Mucosa of descending colon (tissue), 3 donors: Measurements from ENCODE around the gene TACO1. TPM values are rescaled to one million over a fixed set of nuclear protein-coding genes. Genes with fewer than 3 reads are reported as not detected.

Experiments used
- ATAC-seq: fragments of 200-7000 bp; cut with Tn5 transposase; one replicate; pipeline ENCODE4 v1.9.1; 2020; ENCODE audit warnings: mild to moderate bottlenecking, moderate library complexity
- DNase-seq, 3 donors: peaks; one replicate each; pipeline ENCODE4 v3.0.0-alpha.2; 2020
- H3K36me3 ChIP-seq: fragments of 200-600 bp; one replicate; pipeline ENCODE4 v1.8.0; 2021; ENCODE audit warnings: low read depth, mild to moderate bottlenecking
- H3K4me1 ChIP-seq: fragments of 200-600 bp; one replicate; pipeline ENCODE4 v1.8.0; 2021; ENCODE audit warnings: low read depth, mild to moderate bottlenecking
- H3K4me3 ChIP-seq: fragments of 200-600 bp; one replicate; pipeline ENCODE4 v1.8.0; 2021; ENCODE audit warnings: mild to moderate bottlenecking
- H3K9me3 ChIP-seq: fragments of 200-600 bp; one replicate; pipeline ENCODE4 v1.8.0; 2021; ENCODE audit warnings: mild to moderate bottlenecking
- intact Hi-C, 2 donors: fragments of 100-400 bp; cut with DNase I in 1 of 2; cut with micrococcal nuclease in 1 of 2; formaldehyde crosslinking; loops; one replicate each; pipeline versions ENCODE4 v1.11.0 to v1.11.1; 2022; cut with DNase I, micrococcal nuclease
- total RNA-seq, 3 donors: library from RNA; stranded (reverse); fragmentation: NEBNext Ultra II Directional in 2 of 3; extraction: Animal tissue kit (Norgen Biotek cat#: 25700) in 2 of 3; gene quantifications; one replicate each; pipeline versions ENCODE4 v1.2.1 to v1.2.4, GENCODE V29; 2021 to 2023
- TF ChIP-seq, protein P1 (sequence below): fragments of 200-600 bp; IDR thresholded peaks from one replicate; pipeline ENCODE4 v1.8.0; 2022; ENCODE audit warnings: antibody characterized with exemption, mild to moderate bottlenecking
- donor health status: DM: no; HTN: no; CAD: no; lungs with moderate emphysema.
- donor health status: DM: no; HTN: no; CAD: no.
- donor health status: DM: no; HTN: yes; CAD: no.

The TACO1 gene
- total RNA-seq, 3 donors from 2014 or later = 21.7 to 34.4 (median 29.7) TPM

GRCh38 chr17:63561819-63562218 is 38.9 kb upstream of the TACO1 start:
- no peak for ATAC-seq
- TF ChIP-seq, protein P1, sequence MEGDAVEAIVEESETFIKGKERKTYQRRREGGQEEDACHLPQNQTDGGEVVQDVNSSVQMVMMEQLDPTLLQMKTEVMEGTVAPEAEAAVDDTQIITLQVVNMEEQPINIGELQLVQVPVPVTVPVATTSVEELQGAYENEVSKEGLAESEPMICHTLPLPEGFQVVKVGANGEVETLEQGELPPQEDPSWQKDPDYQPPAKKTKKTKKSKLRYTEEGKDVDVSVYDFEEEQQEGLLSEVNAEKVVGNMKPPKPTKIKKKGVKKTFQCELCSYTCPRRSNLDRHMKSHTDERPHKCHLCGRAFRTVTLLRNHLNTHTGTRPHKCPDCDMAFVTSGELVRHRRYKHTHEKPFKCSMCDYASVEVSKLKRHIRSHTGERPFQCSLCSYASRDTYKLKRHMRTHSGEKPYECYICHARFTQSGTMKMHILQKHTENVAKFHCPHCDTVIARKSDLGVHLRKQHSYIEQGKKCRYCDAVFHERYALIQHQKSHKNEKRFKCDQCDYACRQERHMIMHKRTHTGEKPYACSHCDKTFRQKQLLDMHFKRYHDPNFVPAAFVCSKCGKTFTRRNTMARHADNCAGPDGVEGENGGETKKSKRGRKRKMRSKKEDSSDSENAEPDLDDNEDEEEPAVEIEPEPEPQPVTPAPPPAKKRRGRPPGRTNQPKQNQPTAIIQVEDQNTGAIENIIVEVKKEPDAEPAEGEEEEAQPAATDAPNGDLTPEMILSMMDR = no peak
- no peak for DNase-seq

DNA sequence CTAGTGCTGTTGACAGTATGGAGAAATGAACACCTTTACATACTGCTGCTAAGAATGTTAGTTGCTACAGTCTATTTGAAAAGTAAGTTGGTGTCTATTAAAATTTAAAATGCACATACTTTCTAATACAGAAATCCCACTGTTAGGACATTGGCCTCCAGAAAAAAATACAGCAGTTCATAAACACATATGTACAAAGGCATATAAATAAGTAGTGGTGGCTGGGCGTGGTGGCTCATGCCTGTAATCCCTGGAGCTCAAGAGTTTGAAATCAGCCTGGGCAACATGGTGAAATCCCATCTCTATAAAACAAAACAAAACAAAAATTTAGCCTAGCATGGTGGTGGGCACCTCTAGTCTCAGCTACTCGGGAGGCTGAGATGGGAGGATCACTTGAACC is 37.4 kb upstream of the TACO1 start:
- Histone ChIP-seq H3K9me3 (no peaks in the 10 kb centered on the region), H3K4me3 (no peak overlapping the region), H3K4me1 (peaks cover 2% of the 10 kb centered on the region), H3K36me3 (no peaks in the 10 kb centered on the region)
- TF ChIP-seq, protein P1 = no peak
- DNase-seq (no peak), ATAC-seq (no peak)
- intact Hi-C loops = no loop called here

More at GRCh38 chr17:63561819-63562218, 38.9 kb upstream of the TACO1 start:
- Histone ChIP-seq H3K9me3 (no peaks in the 10 kb centered on the region), H3K4me1 (peaks cover 2% of the 10 kb centered on the region), H3K36me3 (no peaks in the 10 kb centered on the region), H3K4me3 (no peak overlapping the region)
- intact Hi-C loops = no loop called here

DNA sequence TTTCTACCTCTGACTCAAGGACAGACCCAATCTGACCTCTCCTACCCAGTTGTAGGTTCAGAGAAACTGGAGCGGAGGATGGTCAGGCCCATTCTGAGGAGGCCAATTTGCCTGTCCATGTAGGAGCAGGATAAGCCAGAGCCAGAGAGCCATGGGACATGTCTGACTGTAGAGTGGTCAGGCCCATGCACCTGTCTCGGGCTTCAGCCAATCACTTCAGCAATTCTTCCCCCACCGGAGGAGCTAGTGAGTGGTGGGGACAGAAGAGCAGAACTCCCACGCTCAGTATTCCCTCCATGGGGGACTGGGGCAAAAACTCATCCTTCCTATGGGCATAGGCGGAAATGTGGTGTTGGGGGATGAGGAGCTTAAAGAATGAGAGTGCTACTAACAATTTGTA is 36.1 kb upstream of the TACO1 start:
- ATAC-seq (no peak), DNase-seq (no peak)
- TF ChIP-seq, protein P1 = no peak
- Histone ChIP-seq H3K4me3 (no peak overlapping the region), H3K9me3 (no peaks in the 10 kb centered on the region), H3K4me1 (peaks cover 2% of the 10 kb centered on the region), H3K36me3 (no peaks in the 10 kb centered on the region)
- intact Hi-C loops = no loop called here

DNA sequence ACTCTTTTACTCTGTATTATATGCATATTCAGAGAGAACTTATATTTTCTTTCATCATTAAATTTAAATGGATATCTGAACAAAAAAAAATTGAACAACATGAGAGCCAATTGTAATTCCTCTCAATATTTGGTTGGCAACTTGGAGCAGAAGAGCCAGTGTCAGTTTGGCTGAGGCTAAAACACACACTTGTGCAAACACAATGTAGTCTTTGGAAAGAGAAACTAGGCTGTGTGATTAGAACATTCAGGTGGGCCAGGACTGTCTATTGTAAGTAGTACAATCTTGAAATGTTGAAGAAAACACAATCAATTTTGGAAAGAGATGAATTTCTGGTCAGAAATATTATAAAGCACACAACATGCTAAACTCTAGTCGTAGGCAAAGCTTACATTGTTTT is 33.5 kb upstream of the TACO1 start:
- intact Hi-C loops = no loop called here
- ATAC-seq = no peak

DNA sequence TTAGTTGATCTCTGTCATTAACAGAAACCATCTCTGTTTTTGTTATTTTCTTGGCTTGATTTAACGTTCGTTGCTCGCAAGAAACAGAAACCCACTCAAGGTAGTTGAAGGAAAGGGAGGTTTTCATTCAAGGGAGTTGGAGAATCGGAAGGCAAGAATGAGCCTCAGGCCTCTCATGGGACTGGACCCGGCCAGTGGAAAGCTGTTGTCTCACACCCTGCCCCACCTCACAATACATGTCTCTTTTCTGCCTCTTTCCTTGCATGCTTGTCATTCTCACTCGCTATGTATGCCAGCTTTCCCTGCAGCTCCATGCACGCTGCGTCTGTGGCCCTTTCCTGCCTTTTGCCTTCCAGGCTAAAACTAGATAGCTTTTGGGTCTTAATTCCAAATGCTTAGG is 32.1 kb upstream of the TACO1 start:
- ATAC-seq = no peak
- H3K4me3 ChIP-seq = no peak overlapping the region
- no peaks in the 10 kb centered on the region for H3K4me1 ChIP-seq
- H3K9me3 ChIP-seq = no peaks in the 10 kb centered on the region
- intact Hi-C loops = no loop called here
- no peak for DNase-seq
- TF ChIP-seq, protein P1 = no peak
- no peaks in the 10 kb centered on the region for H3K36me3 ChIP-seq

More for the DNA sequence above, 33.5 kb upstream of the TACO1 start:
- Histone ChIP-seq H3K36me3 (no peaks in the 10 kb centered on the region), H3K9me3 (no peaks in the 10 kb centered on the region), H3K4me3 (no peak overlapping the region), H3K4me1 (peaks cover 2% of the 10 kb centered on the region)
- DNase-seq = no peak
- TF ChIP-seq, protein P1 = no peak
